ENCODE data around the gene REG1B. TPM values are rescaled to one million over a fixed set of nuclear protein-coding genes. Genes with fewer than 3 reads are reported as not detected.

The REG1B gene, protein sequence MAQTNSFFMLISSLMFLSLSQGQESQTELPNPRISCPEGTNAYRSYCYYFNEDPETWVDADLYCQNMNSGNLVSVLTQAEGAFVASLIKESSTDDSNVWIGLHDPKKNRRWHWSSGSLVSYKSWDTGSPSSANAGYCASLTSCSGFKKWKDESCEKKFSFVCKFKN
- not detected in 2 replicates for total RNA-seq (2022)
- not detected for Bru-seq, nascent RNA
- not detected for BruChase-seq, experiment 1, labeled RNA remaining after a 2-hour chase
- not detected for BruChase-seq, experiment 2, labeled RNA remaining after a 6-hour chase
- long read RNA-seq: 0 reads

DNA sequence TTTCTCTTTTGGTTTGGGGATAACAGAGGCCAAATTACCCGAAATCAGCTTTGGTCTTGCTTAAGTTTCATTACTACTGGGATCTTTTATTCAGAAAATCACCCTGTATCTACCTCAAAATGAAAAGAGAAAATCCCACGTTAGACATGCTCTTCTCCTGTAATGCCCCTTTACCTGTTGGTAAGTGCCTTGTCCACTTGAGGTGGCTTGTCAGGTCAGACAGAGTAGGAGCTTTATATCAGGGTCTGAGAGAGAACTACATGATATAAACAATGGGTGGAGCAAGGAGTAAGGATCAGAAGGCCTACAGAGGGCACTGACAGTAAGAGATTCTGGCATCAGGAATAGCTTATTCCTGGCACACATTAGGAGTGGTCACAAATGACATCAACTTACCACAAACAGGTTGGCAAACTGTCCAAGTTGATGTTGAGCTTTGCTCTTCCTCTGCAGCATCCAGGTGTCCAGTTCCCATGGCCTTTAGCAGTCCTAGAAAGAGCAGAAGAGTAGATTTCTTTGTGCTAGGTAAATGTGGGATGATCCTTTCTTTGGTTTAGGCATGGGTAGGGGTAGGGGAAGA lies at the start of gene REG1B:
Gene REG1B, minus strand, starts transcription at position 209 of the 580 bp plus-strand sequence. CDS start 381 bp downstream, outside the sequence.
- no peak for DNase-seq
- BruUV-seq (replicated peaks): no TSS peak

GRCh38 chr2:79131687-79132086 lies 43.9 kb upstream of the REG1B start:
- POLR2A ChIA-PET: no interaction called here
- H3K27ac Mint-ChIP-seq (ENCODE audit: unreplicated experiment): no peak overlapping the region

More for the DNA sequence above, at the start of gene REG1B:
- Histone ChIP-seq H3K36me3 (ENCODE audit: control insufficient read depth, insufficient read depth, low read length) (no peaks in the 10 kb centered on the region), H3K27me3 (replicated peaks; ENCODE audit: control insufficient read depth, insufficient read depth, low read length) (no peaks in the 10 kb centered on the region), H3K4me1 (no peaks in the 10 kb centered on the region), H3K9me3 (no peaks in the 10 kb centered on the region), H3K4me3 (ENCODE audit: low read depth, low read length) (no peak within 1 kb of the TSS)
- no peak within 1 kb of the TSS for H3K4me3 Mint-ChIP-seq (ENCODE audit: unreplicated experiment)
- intact Hi-C loops (cut with micrococcal nuclease; ENCODE audit: unreplicated experiment): no loop called here
- POLR2A ChIA-PET: no interaction called here
- no peaks in the 10 kb centered on the region for H3K36me3 Mint-ChIP-seq (ENCODE audit: insufficient read depth, unreplicated experiment)
- no peaks in the 10 kb centered on the region for H3K4me1 Mint-ChIP-seq (ENCODE audit: low read depth, unreplicated experiment)
- peaks cover 8% of the 10 kb centered on the region for H3K27me3 Mint-ChIP-seq (ENCODE audit: insufficient read depth, unreplicated experiment)
- CTCF ChIA-PET: no interaction called here
- TF ChIP-seq, protein P1, sequence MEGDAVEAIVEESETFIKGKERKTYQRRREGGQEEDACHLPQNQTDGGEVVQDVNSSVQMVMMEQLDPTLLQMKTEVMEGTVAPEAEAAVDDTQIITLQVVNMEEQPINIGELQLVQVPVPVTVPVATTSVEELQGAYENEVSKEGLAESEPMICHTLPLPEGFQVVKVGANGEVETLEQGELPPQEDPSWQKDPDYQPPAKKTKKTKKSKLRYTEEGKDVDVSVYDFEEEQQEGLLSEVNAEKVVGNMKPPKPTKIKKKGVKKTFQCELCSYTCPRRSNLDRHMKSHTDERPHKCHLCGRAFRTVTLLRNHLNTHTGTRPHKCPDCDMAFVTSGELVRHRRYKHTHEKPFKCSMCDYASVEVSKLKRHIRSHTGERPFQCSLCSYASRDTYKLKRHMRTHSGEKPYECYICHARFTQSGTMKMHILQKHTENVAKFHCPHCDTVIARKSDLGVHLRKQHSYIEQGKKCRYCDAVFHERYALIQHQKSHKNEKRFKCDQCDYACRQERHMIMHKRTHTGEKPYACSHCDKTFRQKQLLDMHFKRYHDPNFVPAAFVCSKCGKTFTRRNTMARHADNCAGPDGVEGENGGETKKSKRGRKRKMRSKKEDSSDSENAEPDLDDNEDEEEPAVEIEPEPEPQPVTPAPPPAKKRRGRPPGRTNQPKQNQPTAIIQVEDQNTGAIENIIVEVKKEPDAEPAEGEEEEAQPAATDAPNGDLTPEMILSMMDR (IDR thresholded peaks at IDR 0.05; ENCODE audit: insufficient read depth in 1 of 2, low read depth in 1 of 2, low read length in 1 of 2, severe bottlenecking in 1 of 2, unreplicated experiment in 1 of 2): no peak
- H3K27ac Mint-ChIP-seq (ENCODE audit: unreplicated experiment): no peak within 1 kb of the TSS
- H3K9me3 Mint-ChIP-seq (ENCODE audit: unreplicated experiment): no peaks in the 10 kb centered on the region

GRCh38 chr2:79129804-79130203 lies 42.0 kb upstream of the REG1B start:
- H3K9me3 ChIP-seq: no peaks in the 10 kb centered on the region
- H3K36me3 ChIP-seq (ENCODE audit: control insufficient read depth, insufficient read depth, low read length): no peaks in the 10 kb centered on the region
- BruUV-seq (replicated peaks): no TSS peak
- no peaks in the 10 kb centered on the region for H3K36me3 Mint-ChIP-seq (ENCODE audit: insufficient read depth, unreplicated experiment)
- H3K27me3 ChIP-seq (replicated peaks; ENCODE audit: control insufficient read depth, insufficient read depth, low read length): no peaks in the 10 kb centered on the region
- no peak overlapping the region for H3K27ac Mint-ChIP-seq (ENCODE audit: unreplicated experiment)
- TF ChIP-seq, protein P1 (IDR thresholded peaks at IDR 0.05; ENCODE audit: insufficient read depth in 1 of 2, low read depth in 1 of 2, low read length in 1 of 2, severe bottlenecking in 1 of 2, unreplicated experiment in 1 of 2): no peak
- no peak overlapping the region for H3K4me3 Mint-ChIP-seq (ENCODE audit: unreplicated experiment)
- H3K4me1 Mint-ChIP-seq (ENCODE audit: low read depth, unreplicated experiment): no peaks in the 10 kb centered on the region
- intact Hi-C loops (cut with micrococcal nuclease; ENCODE audit: unreplicated experiment): loop anchor here (5.0 kb wide), 1 partner anchor 392 kb away; no protein-coding TSS in a partner anchor
- H3K4me3 ChIP-seq (ENCODE audit: low read depth, low read length): no peak overlapping the region
- peaks cover 4% of the 10 kb centered on the region for H3K27me3 Mint-ChIP-seq (ENCODE audit: insufficient read depth, unreplicated experiment)
- ChIA-PET POLR2A (no interaction called here), CTCF (no interaction called here)
- H3K9me3 Mint-ChIP-seq (ENCODE audit: unreplicated experiment): no peaks in the 10 kb centered on the region
- H3K4me1 ChIP-seq: no peaks in the 10 kb centered on the region
- DNase-seq: no peak

More at GRCh38 chr2:79131687-79132086, 43.9 kb upstream of the REG1B start:
- no TSS peak for BruUV-seq (replicated peaks)
- Histone ChIP-seq H3K4me1 (no peaks in the 10 kb centered on the region), H3K4me3 (ENCODE audit: low read depth, low read length) (no peak overlapping the region), H3K36me3 (ENCODE audit: control insufficient read depth, insufficient read depth, low read length) (no peaks in the 10 kb centered on the region), H3K9me3 (no peaks in the 10 kb centered on the region), H3K27me3 (replicated peaks; ENCODE audit: control insufficient read depth, insufficient read depth, low read length) (no peaks in the 10 kb centered on the region)
- no peak for DNase-seq
- no peaks in the 10 kb centered on the region for H3K4me1 Mint-ChIP-seq (ENCODE audit: low read depth, unreplicated experiment)
- TF ChIP-seq, protein P1 (IDR thresholded peaks at IDR 0.05; ENCODE audit: insufficient read depth in 1 of 2, low read depth in 1 of 2, low read length in 1 of 2, severe bottlenecking in 1 of 2, unreplicated experiment in 1 of 2): no peak
- peaks cover 4% of the 10 kb centered on the region for H3K27me3 Mint-ChIP-seq (ENCODE audit: insufficient read depth, unreplicated experiment)
- CTCF ChIA-PET: no interaction called here
- intact Hi-C loops (cut with micrococcal nuclease; ENCODE audit: unreplicated experiment): loop anchor here (1.0 to 5.0 kb wide), 4 partner anchors 31 to 391 kb away; no protein-coding TSS in a partner anchor
- H3K9me3 Mint-ChIP-seq (ENCODE audit: unreplicated experiment): no peaks in the 10 kb centered on the region
- no peak overlapping the region for H3K4me3 Mint-ChIP-seq (ENCODE audit: unreplicated experiment)
- no peaks in the 10 kb centered on the region for H3K36me3 Mint-ChIP-seq (ENCODE audit: insufficient read depth, unreplicated experiment)

Data from Caco-2 (cell line).